HG02642 (cell line): ENCODE results near the gene HNRNPF.
"Not testable (repeated sequence)": the region's sequence is repeated elsewhere in the genome, so short reads cannot be mapped to it uniquely, and the experiment has no call there.

Source experiments
- ATAC-seq: cut with Tn5 transposase; IDR thresholded peaks from one replicate; pipeline ENCODE4 v1.9.1; 2021; ENCODE audit warnings: mild to moderate bottlenecking; ENCODE audit not compliant: unreplicated experiment, poor library complexity

The HNRNPF gene

GRCh38 chr10:43399320-43400310, 9.4 kb downstream of the HNRNPF start:
- ATAC-seq = no peak

GRCh38 chr10:43398939-43399319, 10.1 kb downstream of the HNRNPF start:
- no peak for ATAC-seq

- peak; percentile 86 for ATAC-seq
These were observed 11.9 kb downstream of the HNRNPF start for GRCh38 chr10:43396928-43397624.

GRCh38 chr10:43396061-43396927, 12.7 kb downstream of the HNRNPF start:
- peak; percentile 63 for ATAC-seq

- ATAC-seq = no peak
These were observed 13.4 kb downstream of the HNRNPF start for GRCh38 chr10:43395571-43396060.

GRCh38 chr10:43394868-43395267, 14.1 kb downstream of the HNRNPF start:
- no peak for ATAC-seq

- ATAC-seq = no peak
These were observed 15.2 kb downstream of the HNRNPF start for GRCh38 chr10:43393606-43394360.

- ATAC-seq = not testable (repeated sequence)
These were observed 15.8 kb downstream of the HNRNPF start for GRCh38 chr10:43393186-43393585.

- ATAC-seq = no peak
These were observed 16.2 kb downstream of the HNRNPF start for GRCh38 chr10:43392748-43393147.

GRCh38 chr10:43391496-43391895, 17.5 kb downstream of the HNRNPF start:
- no peak for ATAC-seq

GRCh38 chr10:43390759-43391158, 18.2 kb downstream of the HNRNPF start:
- ATAC-seq = no peak

- ATAC-seq = no peak
These were observed 18.7 kb downstream of the HNRNPF start for GRCh38 chr10:43390333-43390732.

GRCh38 chr10:43389867-43390266, 19.1 kb downstream of the HNRNPF start:
- ATAC-seq = no peak

- no peak for ATAC-seq
These were observed 21.3 kb downstream of the HNRNPF start for GRCh38 chr10:43387678-43388032.

- ATAC-seq = no peak
These were observed 21.9 kb downstream of the HNRNPF start for GRCh38 chr10:43386981-43387677.

- no peak for ATAC-seq
These were observed 22.4 kb downstream of the HNRNPF start for GRCh38 chr10:43386549-43386948.

GRCh38 chr10:43385412-43386004, 23.5 kb downstream of the HNRNPF start:
- no peak for ATAC-seq
